H1 (cell line): ENCODE results near the gene BCL2L11. TPM values are rescaled to one million over a fixed set of nuclear protein-coding genes. Genes with fewer than 3 reads are reported as not detected.

Experiments
- CTCF ChIA-PET: fragments of 300-600 bp; sonication (Branson Sonifier 250); formaldehyde crosslinking; loops from one replicate; lab custom pipeline; 2021; ENCODE audit not compliant: partially characterized antibody; lab: Charles Lee
- POLR2A ChIA-PET: fragments of 300-600 bp; sonication (Branson Sonifier 250); formaldehyde crosslinking; loops from one replicate; lab custom pipeline; 2021; ENCODE audit warnings: inconsistent platforms; ENCODE audit not compliant: partially characterized antibody; lab: Charles Lee
- DNase-seq, 2 experiments: peaks; one replicate each; pipeline versions ENCODE4 v3.0.0 to v3.0.0-alpha.2; 2010 to 2022; ENCODE audit warnings: low spot score in 2 of 2, low read depth in 1 of 2, mixed read lengths in 1 of 2
- FAIRE-seq: peaks from 2 replicates; lab custom pipeline; 2011; peaks lifted over from hg19 to GRCh38; lab: Jason Lieb, UNC
- H2AFZ ChIP-seq: 2 replicates; pipeline ENCODE4 v1.8.1; 2012; ENCODE audit warnings: low read length, inconsistent platforms
- H2AK5ac ChIP-seq: 2 replicates; pipeline ENCODE4 v1.6.1; 2013; ENCODE audit warnings: low read depth, low read length
- H2BK120ac ChIP-seq: replicated peaks from 2 replicates; pipeline ENCODE3; 2013; ENCODE audit warnings: low read depth, low read length, inconsistent platforms
- H2BK12ac ChIP-seq: 2 replicates; pipeline ENCODE4 v1.6.1; 2013; ENCODE audit warnings: low read depth, low read length
- H2BK15ac ChIP-seq: 2 replicates; pipeline ENCODE4 v1.6.1; 2013; ENCODE audit warnings: low read length
- H2BK20ac ChIP-seq: 2 replicates; pipeline ENCODE4 v1.6.1; 2013; ENCODE audit warnings: low read length
- H2BK5ac ChIP-seq: 2 replicates; pipeline ENCODE4 v1.6.1; 2013; ENCODE audit warnings: low read depth, low read length
- H3K14ac ChIP-seq: 2 replicates; pipeline ENCODE4 v1.6.1; 2013; ENCODE audit warnings: inconsistent platforms; ENCODE audit not compliant: insufficient read length
- H3K18ac ChIP-seq: 2 replicates; pipeline ENCODE4 v1.6.1; 2013; ENCODE audit warnings: low read length; ENCODE audit errors: extremely low read depth
- H3K23ac ChIP-seq: 2 replicates; pipeline ENCODE4 v1.6.1; 2013; ENCODE audit warnings: inconsistent platforms; ENCODE audit not compliant: insufficient read length
- H3K23me2 ChIP-seq: 2 replicates; pipeline ENCODE4 v1.6.1; 2013; ENCODE audit warnings: low read depth, low read length
- H3K27ac ChIP-seq: 2 replicates; pipeline ENCODE4 v1.6.1; 2011; ENCODE audit warnings: low read depth, low read length, inconsistent platforms
- H3K27me3 ChIP-seq, 4 experiments: replicated peaks in 1 of 4; 1 replicate in 1 of 4; 2 replicates in 3 of 4; pipeline versions ENCODE4 v1.6.1 to v1.8.1; 2011 to 2013; ENCODE audit warnings: low read length in 3 of 4, mild to moderate bottlenecking in 3 of 4, inconsistent platforms in 2 of 4, mixed read lengths in 2 of 4, moderate library complexity in 1 of 4; ENCODE audit not compliant: control insufficient read depth in 3 of 4, insufficient read depth in 3 of 4; ENCODE audit errors: extremely low read depth in 1 of 4
- H3K36me3 ChIP-seq, 4 experiments: 2 replicates each; pipeline versions ENCODE4 v1.6.1 to v1.8.1; 2011 to 2013; ENCODE audit warnings: mild to moderate bottlenecking in 4 of 4, low read length in 3 of 4, moderate library complexity in 2 of 4, control low read depth in 1 of 4, inconsistent platforms in 1 of 4; ENCODE audit not compliant: insufficient read depth in 4 of 4, control insufficient read depth in 2 of 4
- H3K4ac ChIP-seq: replicated peaks from 2 replicates; pipeline ENCODE3; 2013; ENCODE audit warnings: low read length, low read depth, mixed read lengths, inconsistent platforms; ENCODE audit not compliant: insufficient read length
- H3K4me1 ChIP-seq, 4 experiments: replicated peaks in 1 of 4; 1 replicate in 1 of 4; 2 replicates in 3 of 4; pipeline versions ENCODE4 v1.6.1 to v1.8.1; 2011 to 2013; ENCODE audit warnings: low read length in 3 of 4, inconsistent platforms in 2 of 4, mixed read lengths in 1 of 4; ENCODE audit not compliant: insufficient read depth in 4 of 4, control insufficient read depth in 3 of 4
- H3K4me2 ChIP-seq, 2 experiments: 2 replicates each; pipeline versions ENCODE4 v1.6.1 to v1.8.1; 2011 to 2013; ENCODE audit warnings: low read depth in 2 of 2, low read length in 2 of 2, control low read depth in 1 of 2, inconsistent platforms in 1 of 2, mild to moderate bottlenecking in 1 of 2; ENCODE audit not compliant: insufficient read depth in 1 of 2
- H3K4me3 ChIP-seq, 4 experiments: fragments of 200-600, 300-600 bp in 1 of 4; sonication (generic), shearing (Covaris generic), sonication (Bioruptor Twin) in 1 of 4; 2 replicates each; pipeline versions ENCODE4 v1.5.1 to v1.8.1; 2011 to 2016; ENCODE audit warnings: low read length in 4 of 4, low read depth in 3 of 4, control low read depth in 2 of 4, inconsistent platforms in 2 of 4, mild to moderate bottlenecking in 2 of 4, mixed read lengths in 1 of 4, moderate library complexity in 1 of 4; ENCODE audit not compliant: insufficient read depth in 2 of 4; ENCODE audit errors: extremely low read depth in 1 of 4
- H3K56ac ChIP-seq: replicated peaks from 2 replicates; pipeline ENCODE3; 2013; ENCODE audit warnings: low read depth, mild to moderate bottlenecking, mixed read lengths, low read length, inconsistent platforms; ENCODE audit not compliant: insufficient read length
- H3K79me1 ChIP-seq: 2 replicates; pipeline ENCODE4 v1.6.1; 2013; ENCODE audit warnings: low read depth, low read length, control low read depth
- H3K79me2 ChIP-seq, 2 experiments: 2 replicates each; pipeline versions ENCODE4 v1.6.1 to v1.8.1; 2012 to 2013; ENCODE audit warnings: low read length in 2 of 2, mild to moderate bottlenecking in 2 of 2, inconsistent platforms in 1 of 2; ENCODE audit not compliant: insufficient read depth in 2 of 2, control insufficient read depth in 1 of 2
- H3K9ac ChIP-seq, 4 experiments: replicated peaks in 1 of 4; 1 replicate in 1 of 4; 2 replicates in 3 of 4; pipeline versions ENCODE4 v1.6.1 to v1.8.1; 2011 to 2013; ENCODE audit warnings: low read depth in 3 of 4, low read length in 3 of 4, control low read depth in 2 of 4, mild to moderate bottlenecking in 2 of 4, moderate library complexity in 2 of 4, inconsistent platforms in 1 of 4; ENCODE audit errors: extremely low read depth in 1 of 4
- H3K9me3 ChIP-seq, 2 experiments: 2 replicates each; pipeline versions ENCODE4 v1.6.1 to v1.8.1; 2012 to 2013; ENCODE audit warnings: mild to moderate bottlenecking in 2 of 2, moderate library complexity in 2 of 2, control low read depth in 1 of 2, inconsistent platforms in 1 of 2, low read depth in 1 of 2, low read length in 1 of 2, mixed read lengths in 1 of 2; ENCODE audit not compliant: insufficient read depth in 2 of 2
- H4K20me1 ChIP-seq, 2 experiments: replicated peaks in 1 of 2; 2 replicates each; pipeline versions ENCODE3 to v1.8.1; 2011 to 2013; ENCODE audit warnings: inconsistent platforms in 2 of 2, low read length in 2 of 2, mild to moderate bottlenecking in 1 of 2; ENCODE audit not compliant: insufficient read depth in 2 of 2, control insufficient read depth in 1 of 2
- H4K5ac ChIP-seq: 2 replicates; pipeline ENCODE4 v1.6.1; 2013; ENCODE audit warnings: low read length, low read depth, mixed read lengths, inconsistent platforms; ENCODE audit not compliant: insufficient read length
- H4K8ac ChIP-seq: 2 replicates; pipeline ENCODE4 v1.8.0; 2013; ENCODE audit warnings: mild to moderate bottlenecking, moderate library complexity, low read length, inconsistent platforms; ENCODE audit not compliant: insufficient read depth; ENCODE audit errors: extremely low read depth
- H4K91ac ChIP-seq: replicated peaks from 2 replicates; pipeline ENCODE3; 2013; ENCODE audit warnings: low read length, mixed read lengths, inconsistent platforms; ENCODE audit not compliant: insufficient read length
- BCL11A ChIP-seq, 2 experiments: IDR thresholded peaks; one replicate each; pipeline ENCODE4 v1.6.1; 2011; ENCODE audit warnings: low read depth in 2 of 2, low read length in 2 of 2, mild to moderate bottlenecking in 2 of 2
- CBX8 ChIP-seq: fragments of 300-800, 300-1000 bp; sonication (generic); IDR thresholded peaks from 2 replicates; pipeline ENCODE4 v1.7.1; 2016; ENCODE audit warnings: low read depth, low read length, borderline replicate concordance
- EP300 ChIP-seq, 2 experiments: IDR thresholded peaks; 1 replicate in 1 of 2; 2 replicates in 1 of 2; pipeline ENCODE4 v1.6.1; 2011 to 2012; ENCODE audit warnings: low read depth in 2 of 2, low read length in 2 of 2, mild to moderate bottlenecking in 2 of 2, borderline replicate concordance in 1 of 2, inconsistent platforms in 1 of 2, moderate library complexity in 1 of 2
- MAFK ChIP-seq: IDR thresholded peaks from 2 replicates; pipeline ENCODE4 v1.6.1; 2012; ENCODE audit warnings: low read depth, mild to moderate bottlenecking, improper control_type of control experiment, low read length
- NANOG ChIP-seq: IDR thresholded peaks from 2 replicates; pipeline ENCODE4 v1.6.1; 2011; ENCODE audit warnings: low read length, low read depth, mild to moderate bottlenecking, inconsistent platforms; ENCODE audit not compliant: insufficient read depth, poor library complexity, severe bottlenecking
- POU5F1 ChIP-seq: IDR thresholded peaks from 2 replicates; pipeline ENCODE4 v1.6.1; 2011; ENCODE audit warnings: low read depth, mild to moderate bottlenecking, low read length, moderate library complexity
- RNF2 ChIP-seq: fragments of 200-900, 300-1000 bp; sonication (generic); IDR thresholded peaks from 2 replicates; pipeline ENCODE4 v1.7.1; 2016; ENCODE audit warnings: borderline replicate concordance, low read depth, mild to moderate bottlenecking, antibody characterized with exemption, low read length; ENCODE audit not compliant: poor library complexity, severe bottlenecking; ENCODE audit errors: missing control alignments
- SIRT6 ChIP-seq: IDR thresholded peaks from one replicate; pipeline ENCODE4 v1.7.1; 2012; ENCODE audit warnings: low read length, inconsistent platforms
- SRF ChIP-seq: IDR thresholded peaks from 2 replicates; pipeline ENCODE4 v1.6.1; 2011; ENCODE audit warnings: mild to moderate bottlenecking, low read depth, low read length, moderate library complexity
- TAF1 ChIP-seq: IDR thresholded peaks from 2 replicates; pipeline ENCODE4 v1.6.1; 2011; ENCODE audit warnings: mild to moderate bottlenecking, low read depth, low read length
- WGBS, 2 experiments: shearing (Covaris generic) in 1 of 2; methylation state at CpG; one replicate each; pipeline versions ENCODE4 v1.1.6 to v1.1.7; 2013 to 2015; ENCODE audit warnings: low lambda C conversion rate in 2 of 2, mixed read lengths in 2 of 2, inconsistent platforms in 1 of 2, low coverage in 1 of 2, missing lambda C conversion rate in 1 of 2; ENCODE audit not compliant: insufficient replicate concordance in 2 of 2, insufficient coverage in 1 of 2, insufficient read length in 1 of 2; ENCODE audit errors: extremely low coverage in 1 of 2, missing lambda C conversion rate in 1 of 2; 5-methylcytosine and 5-hydroxymethylcytosine counted together
- polyA plus RNA-seq, 7 experiments: library from polyadenylated mRNA; depleted of rRNA in 3 of 7; stranded (reverse) in 5 of 7; unstranded in 2 of 7; fragments of >200 nt in 5 of 7; fragments of 200-250 nt in 2 of 7; gene quantifications; 1 replicate in 5 of 7; 2 replicates in 1 of 7; 4 replicates in 1 of 7; pipeline versions ENCODE4 v1.2.1 to v1.2.3, GENCODE V29; 2011 to 2013; ENCODE audit warnings: missing spikeins in 2 of 7, mixed read lengths in 2 of 7
- total RNA-seq: library from RNA; stranded (reverse); fragmentation: NEBNext Ultra II Directional; extraction: Animal tissue kit (Norgen Biotek cat#: 25700); gene quantifications from 2 replicates; pipeline ENCODE4 v1.2.1, GENCODE V29; 2021

The BCL2L11 gene
- total and polyA plus RNA-seq, 2 of the 8 experiments (the other 6 are each of a cell fraction or from before 2014, with no cell fraction given), result 7.5 to 22.9 TPM

GRCh38 chr2:111178296-111178695, 57.6 kb downstream of the BCL2L11 start:
- Histone ChIP-seq H3K27me3 (0 out of 7 replicates have a peak, but pooled peaks cover 0 to 3% (median 0%) of the 10 kb centered on the region in 4 experiments), H3K4ac (no peak overlapping the region), H2BK15ac (no peak overlapping the region), H2AK5ac (no peak overlapping the region), H3K9me3 (no peaks in the 10 kb centered on the region), H3K18ac (no peak overlapping the region), H4K20me1 (no peaks in the 10 kb centered on the region), H3K4me2 (no peak overlapping the region), H2BK120ac (no peak overlapping the region), H2BK12ac (no peak overlapping the region), H2AFZ (no peak overlapping the region), H3K23ac (no peak overlapping the region), H3K4me3 (no peak overlapping the region), H3K14ac (no peak overlapping the region), H4K5ac (no peak overlapping the region), H2BK5ac (no peak overlapping the region), H3K36me3 (no peaks in the 10 kb centered on the region), H3K27ac (no peak overlapping the region), H3K9ac (no peak overlapping the region), H3K56ac (no peak overlapping the region), H3K23me2 (no peaks in the 10 kb centered on the region; the same call in 1 of the 2 replicates), H4K91ac (no peak overlapping the region), H2BK20ac (no peak overlapping the region), H3K79me1 (no peaks in the 10 kb centered on the region; the same call in 1 of the 2 replicates), H3K4me1 (peaks cover 0 to 8% (median under 1%) of the 10 kb centered on the region in 4 experiments; a peak in 4 of 7 replicates), H4K8ac (no peak overlapping the region), H3K79me2 (no peaks in the 10 kb centered on the region)
- DNase-seq, result no peak
- ChIA-PET CTCF (interaction anchor here (0.7 to 1.8 kb wide), 3 partner anchors 8 to 20 kb away, joined by 3 to 7 read pairs (median 4); no protein-coding TSS in a partner anchor), POLR2A (interaction anchor here (1.2 kb wide), 1 partner anchor 58 kb away, joined by 4 read pairs; the partner anchor contains the start of gene BCL2L11)
- no peak for FAIRE-seq
- 91% methylated on average over 4 of the region's 4 CpGs; no CpG with 5 or more reads in 1 of the 2 experiments for WGBS, 2 experiments
- TF ChIP-seq BCL11A (IDR thresholded peaks at IDR 0.05; ENCODE audit: low read depth in 2 of 2, low read length in 2 of 2) (no peak), RNF2 (no peak), CBX8 (no peak), POU5F1 (no peak), EP300 (IDR thresholded peaks at IDR 0.05; ENCODE audit: borderline replicate concordance in 1 of 2, low read depth in 2 of 2, low read length in 2 of 2) (no peak), NANOG (no peak), SRF (no peak), SIRT6 (no peak), MAFK (no peak), TAF1 (no peak)
